Astrocyte (in vitro differentiated cells and primary cell): Measurements from ENCODE around the gene SLCO3A1. TPM values are rescaled to one million over a fixed set of nuclear protein-coding genes. Genes with fewer than 3 reads are reported as not detected.

Experiments
- DNase-seq: peaks from one replicate; pipeline ENCODE4 v3.0.0-alpha.2; 2010; ENCODE audit warnings: low read depth
- FAIRE-seq: peaks from 2 replicates; lab custom pipeline; 2011; peaks lifted over from hg19 to GRCh38; lab: Jason Lieb, UNC
- H2AFZ ChIP-seq: 2 replicates; pipeline ENCODE4 v1.6.0; 2012; ENCODE audit warnings: low read depth, low read length, inconsistent platforms
- H3K27ac ChIP-seq: 2 replicates; pipeline ENCODE4 v1.5.1; 2011; ENCODE audit warnings: low read depth, low read length, inconsistent platforms
- H3K27me3 ChIP-seq: 2 replicates; pipeline ENCODE4 v1.6.0; 2011; ENCODE audit warnings: low read length, inconsistent platforms; ENCODE audit not compliant: insufficient read depth
- H3K36me3 ChIP-seq: 2 replicates; pipeline ENCODE4 v1.5.1; 2011; ENCODE audit warnings: low read length, inconsistent platforms; ENCODE audit not compliant: insufficient read depth
- H3K4me1 ChIP-seq: 2 replicates; pipeline ENCODE4 v1.5.1; 2011; ENCODE audit warnings: low read length, inconsistent platforms; ENCODE audit not compliant: insufficient read depth
- H3K4me2 ChIP-seq: 2 replicates; pipeline ENCODE4 v1.6.0; 2012; ENCODE audit warnings: low read length, inconsistent platforms
- H3K4me3 ChIP-seq: 2 replicates; pipeline ENCODE4 v1.5.1; 2011; ENCODE audit warnings: low read depth, mild to moderate bottlenecking, low read length, inconsistent platforms; ENCODE audit not compliant: insufficient read depth
- H3K79me2 ChIP-seq: 2 replicates; pipeline ENCODE4 v1.6.0; 2012; ENCODE audit warnings: mild to moderate bottlenecking, low read length, inconsistent platforms; ENCODE audit not compliant: insufficient read depth
- H3K9ac ChIP-seq: 2 replicates; pipeline ENCODE4 v1.6.0; 2012; ENCODE audit warnings: mild to moderate bottlenecking, low read length, inconsistent platforms
- H3K9me3 ChIP-seq: 2 replicates; pipeline ENCODE4 v1.5.1; 2012; ENCODE audit warnings: low read depth, mild to moderate bottlenecking, low read length, inconsistent platforms; ENCODE audit not compliant: insufficient read depth
- H4K20me1 ChIP-seq: 2 replicates; pipeline ENCODE4 v1.6.0; 2012; ENCODE audit warnings: low read length, inconsistent platforms; ENCODE audit not compliant: insufficient read depth
- H3K27ac Mint-ChIP-seq: one replicate; pipeline ENCODE4 v1.8.0; 2021; ENCODE audit warnings: mild to moderate bottlenecking, mixed read lengths; ENCODE audit not compliant: unreplicated experiment
- H3K27me3 Mint-ChIP-seq: one replicate; pipeline ENCODE4 v1.8.0; 2021; ENCODE audit warnings: low read depth, mixed read lengths; ENCODE audit not compliant: unreplicated experiment
- H3K36me3 Mint-ChIP-seq: one replicate; pipeline ENCODE4 v1.8.0; 2021; ENCODE audit warnings: low read depth, mixed read lengths; ENCODE audit not compliant: unreplicated experiment
- H3K4me1 Mint-ChIP-seq: one replicate; pipeline ENCODE4 v1.8.0; 2021; ENCODE audit warnings: low read depth, mixed read lengths; ENCODE audit not compliant: unreplicated experiment
- H3K4me3 Mint-ChIP-seq: one replicate; pipeline ENCODE4 v1.8.0; 2021; ENCODE audit warnings: mild to moderate bottlenecking, moderate library complexity, mixed read lengths; ENCODE audit not compliant: unreplicated experiment
- H3K9me3 Mint-ChIP-seq: one replicate; pipeline ENCODE4 v1.8.0; 2021; ENCODE audit warnings: mild to moderate bottlenecking, mixed read lengths; ENCODE audit not compliant: unreplicated experiment
- CTCF ChIP-seq: IDR thresholded peaks from 2 replicates; pipeline ENCODE4 v1.5.1; 2011; ENCODE audit warnings: low read depth, mild to moderate bottlenecking, inconsistent platforms, low read length, moderate library complexity; ENCODE audit not compliant: insufficient read depth
- EZH2 ChIP-seq: IDR thresholded peaks from 2 replicates; pipeline ENCODE4 v1.6.1; 2012; ENCODE audit warnings: mild to moderate bottlenecking, low read length, inconsistent platforms; ENCODE audit not compliant: insufficient read depth
- total RNA-seq: library from RNA; stranded (reverse); gene quantifications from 2 replicates; pipeline ENCODE4 v1.2.1, GENCODE V29; 2021

The SLCO3A1 gene
- total RNA-seq, 1 donor from 2014 or later = 9.4 TPM

DNA sequence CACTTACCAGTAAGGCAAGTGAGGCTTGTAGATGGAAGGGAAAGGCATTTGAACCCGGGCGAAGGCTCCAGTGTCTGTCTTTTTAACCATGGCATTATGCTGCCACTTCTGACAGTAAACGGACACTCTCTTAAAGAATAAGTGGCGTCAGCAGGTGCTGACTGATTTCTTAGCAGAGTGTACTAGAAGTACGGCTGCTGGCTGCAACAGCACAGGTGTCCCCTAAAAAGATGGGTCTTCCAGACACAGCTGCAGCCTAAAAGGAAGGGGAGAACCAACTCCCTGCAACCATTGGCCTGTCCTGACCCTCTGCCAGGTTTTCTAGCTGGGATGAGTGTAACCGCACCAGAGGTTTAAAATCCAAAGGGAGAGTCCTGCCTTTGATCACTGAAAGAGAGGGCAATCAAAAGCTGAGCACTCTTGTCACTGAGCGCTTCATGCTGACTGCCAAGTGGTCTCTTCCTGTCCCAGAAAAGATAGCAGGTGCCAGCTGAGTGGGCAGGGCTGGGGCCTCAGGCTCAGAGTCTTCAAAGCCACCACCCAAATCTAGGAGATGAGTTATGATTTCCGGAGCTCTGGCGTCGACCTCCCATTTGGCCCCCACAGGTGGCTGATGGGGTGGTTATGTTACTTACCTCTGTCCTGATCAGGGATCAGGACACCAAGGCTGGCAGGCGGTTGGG lies 255.8 kb downstream of the SLCO3A1 start:
- FAIRE-seq (no peak), DNase-seq (no peak)
- Histone ChIP-seq H3K4me3 (no peak overlapping the region), H3K36me3 (no peaks in the 10 kb centered on the region), H3K27ac (no peak overlapping the region), H3K4me2 (no peak overlapping the region), H3K9me3 (no peaks in the 10 kb centered on the region), H3K27me3 (no peaks in the 10 kb centered on the region), H3K4me1 (no peaks in the 10 kb centered on the region), H3K79me2 (no peaks in the 10 kb centered on the region), H3K9ac (no peak overlapping the region), H2AFZ (no peak overlapping the region), H4K20me1 (no peaks in the 10 kb centered on the region)
- Mint-ChIP-seq H3K9me3 (no peaks in the 10 kb centered on the region), H3K4me3 (no peak overlapping the region), H3K27me3 (peaks cover 5% of the 10 kb centered on the region), H3K27ac (no peak overlapping the region), H3K4me1 (peaks cover 22% of the 10 kb centered on the region), H3K36me3 (peaks cover 5% of the 10 kb centered on the region)
- TF ChIP-seq EZH2 = no peak
- TF ChIP-seq CTCF = no peak

GRCh38 chr15:92111291-92111690 lies 257.8 kb downstream of the SLCO3A1 start:
- TF ChIP-seq CTCF (no peak), EZH2 (no peak)
- FAIRE-seq = no peak
- peaks cover 5% of the 10 kb centered on the region for H3K27me3 Mint-ChIP-seq

GRCh38 chr15:92111751-92112150 lies 258.2 kb downstream of the SLCO3A1 start:
- Histone ChIP-seq H3K4me3 (no peak overlapping the region), H3K79me2 (no peaks in the 10 kb centered on the region), H3K36me3 (no peaks in the 10 kb centered on the region), H3K27me3 (no peaks in the 10 kb centered on the region), H3K9me3 (no peaks in the 10 kb centered on the region), H3K9ac (no peak overlapping the region), H2AFZ (no peak overlapping the region), H3K4me1 (no peaks in the 10 kb centered on the region), H3K27ac (no peak overlapping the region), H3K4me2 (no peak overlapping the region), H4K20me1 (no peaks in the 10 kb centered on the region)
- peaks cover 20% of the 10 kb centered on the region for H3K4me1 Mint-ChIP-seq
- DNase-seq (no peak), FAIRE-seq (no peak)
- H3K27me3 Mint-ChIP-seq = peaks cover 5% of the 10 kb centered on the region
- no peak overlapping the region for H3K4me3 Mint-ChIP-seq
- no peaks in the 10 kb centered on the region for H3K9me3 Mint-ChIP-seq
- no peak for TF ChIP-seq EZH2
- TF ChIP-seq CTCF = no peak
- peaks cover 5% of the 10 kb centered on the region for H3K36me3 Mint-ChIP-seq
- H3K27ac Mint-ChIP-seq = peak overlapping the region; percentile 42

More at GRCh38 chr15:92111291-92111690, 257.8 kb downstream of the SLCO3A1 start:
- Histone ChIP-seq H2AFZ (no peak overlapping the region), H3K9me3 (no peaks in the 10 kb centered on the region), H3K79me2 (no peaks in the 10 kb centered on the region), H4K20me1 (no peaks in the 10 kb centered on the region), H3K4me1 (no peaks in the 10 kb centered on the region), H3K4me2 (no peak overlapping the region), H3K27me3 (no peaks in the 10 kb centered on the region), H3K4me3 (no peak overlapping the region), H3K9ac (no peak overlapping the region), H3K27ac (no peak overlapping the region), H3K36me3 (no peaks in the 10 kb centered on the region)
- no peak overlapping the region for H3K27ac Mint-ChIP-seq
- DNase-seq = no peak
- peaks cover 22% of the 10 kb centered on the region for H3K4me1 Mint-ChIP-seq
- no peaks in the 10 kb centered on the region for H3K9me3 Mint-ChIP-seq
- H3K4me3 Mint-ChIP-seq = no peak overlapping the region
- peaks cover 5% of the 10 kb centered on the region for H3K36me3 Mint-ChIP-seq
